Suppressor macrophage treated with lipopolysaccharide for 1 hour (primary cell): ENCODE data around the gene RBMS1.
A peak's percentile ranks its signal among the peaks of the same experiment; 100 is the strongest.

ENCODE experiments used
- DNase-seq, 3 donors: peaks; one replicate each; pipeline ENCODE4 v3.0.0-alpha.2; 2020 to 2022

The RBMS1 gene

GRCh38 chr2:160430001-160430344, 63.6 kb downstream of the RBMS1 start:
- no peak for DNase-seq

- DNase-seq = peak; percentile 59 to 89 (median 88)
Observed at GRCh38 chr2:160429248-160430000, 64.2 kb downstream of the RBMS1 start.

GRCh38 chr2:160428405-160428763, 65.2 kb downstream of the RBMS1 start:
- DNase-seq = no peak

- DNase-seq = peak; percentile 25 to 79 (median 60)
Observed at GRCh38 chr2:160427629-160428404, 65.8 kb downstream of the RBMS1 start.

- DNase-seq = no peak
Observed at GRCh38 chr2:160426604-160427003, 67.0 kb downstream of the RBMS1 start.

GRCh38 chr2:160425434-160426151, 68.0 kb downstream of the RBMS1 start:
- peak in 2 of 3 donors; percentile 42 to 58 for DNase-seq

- DNase-seq = no peak
Observed at GRCh38 chr2:160423126-160423525, 70.5 kb downstream of the RBMS1 start.

GRCh38 chr2:160421646-160422501, 71.7 kb downstream of the RBMS1 start:
- peak in 2 of 3 donors; percentile 36 to 60 for DNase-seq

- DNase-seq = no peak
Observed at GRCh38 chr2:160420711-160421110, 72.9 kb downstream of the RBMS1 start.

GRCh38 chr2:160419776-160420505, 73.7 kb downstream of the RBMS1 start:
- peak in 1 of 3 donors; percentile 49 for DNase-seq

- DNase-seq = no peak
Observed at GRCh38 chr2:160418853-160419252, 74.8 kb downstream of the RBMS1 start.

GRCh38 chr2:160418398-160418765, 75.2 kb downstream of the RBMS1 start:
- peak in 2 of 3 donors; percentile 44 to 57 for DNase-seq

- DNase-seq = peak; percentile 26 to 63 (median 45)
Observed at GRCh38 chr2:160417745-160418397, 75.7 kb downstream of the RBMS1 start.

GRCh38 chr2:160415991-160416390, 77.6 kb downstream of the RBMS1 start:
- DNase-seq = peak; percentile 74 to 94 (median 86)

- no peak for DNase-seq
Observed at GRCh38 chr2:160411955-160412354, 81.7 kb downstream of the RBMS1 start.

GRCh38 chr2:160411167-160411566, 82.4 kb downstream of the RBMS1 start:
- DNase-seq = peak; percentile 69 to 78 (median 71)

- no peak for DNase-seq
Observed at GRCh38 chr2:160409480-160409879, 84.1 kb downstream of the RBMS1 start.

GRCh38 chr2:160408959-160409291, 84.7 kb downstream of the RBMS1 start:
- no peak for DNase-seq

GRCh38 chr2:160408173-160408958, 85.2 kb downstream of the RBMS1 start:
- DNase-seq = no peak

- DNase-seq = peak; percentile 81 to 90 (median 81)
Observed at GRCh38 chr2:160407393-160408172, 86.0 kb downstream of the RBMS1 start.
